ENCODE measurements around the gene ARHGAP33.

DNA sequence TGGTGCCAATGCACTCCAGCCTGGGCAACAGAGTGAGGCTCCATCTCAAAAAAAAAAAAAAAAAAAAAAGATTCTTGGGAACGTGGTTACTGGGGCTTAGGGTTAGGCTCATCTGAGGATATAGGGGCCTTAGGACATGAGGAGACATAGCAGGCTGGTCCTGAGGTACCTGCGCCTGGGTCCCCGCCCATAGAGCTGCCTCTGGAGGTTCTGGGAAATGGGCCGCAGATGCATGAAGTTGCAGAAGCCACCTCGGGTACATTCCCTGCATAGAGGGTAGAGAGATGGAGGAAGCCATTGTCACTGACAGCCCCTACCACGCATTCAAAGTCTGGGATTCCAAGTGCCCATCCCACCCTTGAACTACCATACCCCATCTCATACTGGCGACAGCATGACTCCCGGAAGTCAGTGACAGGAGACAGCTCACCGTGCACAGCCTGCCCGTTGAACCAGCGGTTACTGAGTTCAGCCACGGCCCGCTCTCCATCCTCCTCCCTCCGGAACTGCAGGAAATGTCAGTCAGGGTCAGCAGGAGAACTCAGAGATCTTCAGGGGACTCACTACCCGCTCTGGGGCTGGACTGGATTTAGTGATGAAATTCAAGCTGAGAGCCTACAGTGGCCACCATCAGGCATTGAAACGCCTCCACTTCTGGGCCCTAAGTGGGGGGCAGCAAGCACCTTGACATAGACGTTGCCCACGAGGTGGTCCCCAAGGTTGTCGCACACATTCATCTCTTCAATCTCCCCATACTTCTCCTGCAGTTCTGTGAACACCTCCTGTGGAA, 31.5 kb upstream of the ARHGAP33 start:
- TF ChIP-seq, protein P1, sequence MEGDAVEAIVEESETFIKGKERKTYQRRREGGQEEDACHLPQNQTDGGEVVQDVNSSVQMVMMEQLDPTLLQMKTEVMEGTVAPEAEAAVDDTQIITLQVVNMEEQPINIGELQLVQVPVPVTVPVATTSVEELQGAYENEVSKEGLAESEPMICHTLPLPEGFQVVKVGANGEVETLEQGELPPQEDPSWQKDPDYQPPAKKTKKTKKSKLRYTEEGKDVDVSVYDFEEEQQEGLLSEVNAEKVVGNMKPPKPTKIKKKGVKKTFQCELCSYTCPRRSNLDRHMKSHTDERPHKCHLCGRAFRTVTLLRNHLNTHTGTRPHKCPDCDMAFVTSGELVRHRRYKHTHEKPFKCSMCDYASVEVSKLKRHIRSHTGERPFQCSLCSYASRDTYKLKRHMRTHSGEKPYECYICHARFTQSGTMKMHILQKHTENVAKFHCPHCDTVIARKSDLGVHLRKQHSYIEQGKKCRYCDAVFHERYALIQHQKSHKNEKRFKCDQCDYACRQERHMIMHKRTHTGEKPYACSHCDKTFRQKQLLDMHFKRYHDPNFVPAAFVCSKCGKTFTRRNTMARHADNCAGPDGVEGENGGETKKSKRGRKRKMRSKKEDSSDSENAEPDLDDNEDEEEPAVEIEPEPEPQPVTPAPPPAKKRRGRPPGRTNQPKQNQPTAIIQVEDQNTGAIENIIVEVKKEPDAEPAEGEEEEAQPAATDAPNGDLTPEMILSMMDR (IDR thresholded peaks at IDR 0.05): no peak
- TF ChIP-seq EP300 (IDR thresholded peaks at IDR 0.05) (no peak), POLR2AphosphoS5 (IDR thresholded peaks at IDR 0.05) (no peak), POLR2A (IDR thresholded peaks at IDR 0.05) (no peak)
